H1 (cell line): Measurements from ENCODE around the gene LRRC8D. TPM values are rescaled to one million over a fixed set of nuclear protein-coding genes. Genes with fewer than 3 reads are reported as not detected.
A peak's percentile ranks its signal among the peaks of the same experiment; 100 is the strongest.

Experiments
- CTCF ChIA-PET: fragments of 300-600 bp; sonication (Branson Sonifier 250); formaldehyde crosslinking; loops from one replicate; lab custom pipeline; 2021; ENCODE audit not compliant: partially characterized antibody; lab: Charles Lee
- POLR2A ChIA-PET: fragments of 300-600 bp; sonication (Branson Sonifier 250); formaldehyde crosslinking; loops from one replicate; lab custom pipeline; 2021; ENCODE audit warnings: inconsistent platforms; ENCODE audit not compliant: partially characterized antibody; lab: Charles Lee
- DNase-seq, 2 experiments: peaks; one replicate each; pipeline versions ENCODE4 v3.0.0 to v3.0.0-alpha.2; 2010 to 2022; ENCODE audit warnings: low spot score in 2 of 2, low read depth in 1 of 2, mixed read lengths in 1 of 2
- FAIRE-seq: peaks from 2 replicates; lab custom pipeline; 2011; peaks lifted over from hg19 to GRCh38; lab: Jason Lieb, UNC
- H2AFZ ChIP-seq: 2 replicates; pipeline ENCODE4 v1.8.1; 2012; ENCODE audit warnings: low read length, inconsistent platforms
- H2AK5ac ChIP-seq: 2 replicates; pipeline ENCODE4 v1.6.1; 2013; ENCODE audit warnings: low read depth, low read length
- H2BK120ac ChIP-seq: replicated peaks from 2 replicates; pipeline ENCODE3; 2013; ENCODE audit warnings: low read depth, low read length, inconsistent platforms
- H2BK12ac ChIP-seq: 2 replicates; pipeline ENCODE4 v1.6.1; 2013; ENCODE audit warnings: low read depth, low read length
- H2BK15ac ChIP-seq: 2 replicates; pipeline ENCODE4 v1.6.1; 2013; ENCODE audit warnings: low read length
- H2BK20ac ChIP-seq: 2 replicates; pipeline ENCODE4 v1.6.1; 2013; ENCODE audit warnings: low read length
- H2BK5ac ChIP-seq: 2 replicates; pipeline ENCODE4 v1.6.1; 2013; ENCODE audit warnings: low read depth, low read length
- H3K14ac ChIP-seq: 2 replicates; pipeline ENCODE4 v1.6.1; 2013; ENCODE audit warnings: inconsistent platforms; ENCODE audit not compliant: insufficient read length
- H3K18ac ChIP-seq: 2 replicates; pipeline ENCODE4 v1.6.1; 2013; ENCODE audit warnings: low read length; ENCODE audit errors: extremely low read depth
- H3K23ac ChIP-seq: 2 replicates; pipeline ENCODE4 v1.6.1; 2013; ENCODE audit warnings: inconsistent platforms; ENCODE audit not compliant: insufficient read length
- H3K23me2 ChIP-seq: 2 replicates; pipeline ENCODE4 v1.6.1; 2013; ENCODE audit warnings: low read depth, low read length
- H3K27ac ChIP-seq: 2 replicates; pipeline ENCODE4 v1.6.1; 2011; ENCODE audit warnings: low read depth, low read length, inconsistent platforms
- H3K27me3 ChIP-seq, 4 experiments: replicated peaks in 1 of 4; 1 replicate in 1 of 4; 2 replicates in 3 of 4; pipeline versions ENCODE4 v1.6.1 to v1.8.1; 2011 to 2013; ENCODE audit warnings: low read length in 3 of 4, mild to moderate bottlenecking in 3 of 4, inconsistent platforms in 2 of 4, mixed read lengths in 2 of 4, moderate library complexity in 1 of 4; ENCODE audit not compliant: control insufficient read depth in 3 of 4, insufficient read depth in 3 of 4; ENCODE audit errors: extremely low read depth in 1 of 4
- H3K36me3 ChIP-seq, 4 experiments: 2 replicates each; pipeline versions ENCODE4 v1.6.1 to v1.8.1; 2011 to 2013; ENCODE audit warnings: mild to moderate bottlenecking in 4 of 4, low read length in 3 of 4, moderate library complexity in 2 of 4, control low read depth in 1 of 4, inconsistent platforms in 1 of 4; ENCODE audit not compliant: insufficient read depth in 4 of 4, control insufficient read depth in 2 of 4
- H3K4ac ChIP-seq: replicated peaks from 2 replicates; pipeline ENCODE3; 2013; ENCODE audit warnings: low read length, low read depth, mixed read lengths, inconsistent platforms; ENCODE audit not compliant: insufficient read length
- H3K4me1 ChIP-seq, 4 experiments: replicated peaks in 1 of 4; 1 replicate in 1 of 4; 2 replicates in 3 of 4; pipeline versions ENCODE4 v1.6.1 to v1.8.1; 2011 to 2013; ENCODE audit warnings: low read length in 3 of 4, inconsistent platforms in 2 of 4, mixed read lengths in 1 of 4; ENCODE audit not compliant: insufficient read depth in 4 of 4, control insufficient read depth in 3 of 4
- H3K4me2 ChIP-seq, 2 experiments: 2 replicates each; pipeline versions ENCODE4 v1.6.1 to v1.8.1; 2011 to 2013; ENCODE audit warnings: low read depth in 2 of 2, low read length in 2 of 2, control low read depth in 1 of 2, inconsistent platforms in 1 of 2, mild to moderate bottlenecking in 1 of 2; ENCODE audit not compliant: insufficient read depth in 1 of 2
- H3K4me3 ChIP-seq, 4 experiments: fragments of 200-600, 300-600 bp in 1 of 4; sonication (generic), shearing (Covaris generic), sonication (Bioruptor Twin) in 1 of 4; 2 replicates each; pipeline versions ENCODE4 v1.5.1 to v1.8.1; 2011 to 2016; ENCODE audit warnings: low read length in 4 of 4, low read depth in 3 of 4, control low read depth in 2 of 4, inconsistent platforms in 2 of 4, mild to moderate bottlenecking in 2 of 4, mixed read lengths in 1 of 4, moderate library complexity in 1 of 4; ENCODE audit not compliant: insufficient read depth in 2 of 4; ENCODE audit errors: extremely low read depth in 1 of 4
- H3K56ac ChIP-seq: replicated peaks from 2 replicates; pipeline ENCODE3; 2013; ENCODE audit warnings: low read depth, mild to moderate bottlenecking, mixed read lengths, low read length, inconsistent platforms; ENCODE audit not compliant: insufficient read length
- H3K79me1 ChIP-seq: 2 replicates; pipeline ENCODE4 v1.6.1; 2013; ENCODE audit warnings: low read depth, low read length, control low read depth
- H3K79me2 ChIP-seq, 2 experiments: 2 replicates each; pipeline versions ENCODE4 v1.6.1 to v1.8.1; 2012 to 2013; ENCODE audit warnings: low read length in 2 of 2, mild to moderate bottlenecking in 2 of 2, inconsistent platforms in 1 of 2; ENCODE audit not compliant: insufficient read depth in 2 of 2, control insufficient read depth in 1 of 2
- H3K9ac ChIP-seq, 4 experiments: replicated peaks in 1 of 4; 1 replicate in 1 of 4; 2 replicates in 3 of 4; pipeline versions ENCODE4 v1.6.1 to v1.8.1; 2011 to 2013; ENCODE audit warnings: low read depth in 3 of 4, low read length in 3 of 4, control low read depth in 2 of 4, mild to moderate bottlenecking in 2 of 4, moderate library complexity in 2 of 4, inconsistent platforms in 1 of 4; ENCODE audit errors: extremely low read depth in 1 of 4
- H3K9me3 ChIP-seq, 2 experiments: 2 replicates each; pipeline versions ENCODE4 v1.6.1 to v1.8.1; 2012 to 2013; ENCODE audit warnings: mild to moderate bottlenecking in 2 of 2, moderate library complexity in 2 of 2, control low read depth in 1 of 2, inconsistent platforms in 1 of 2, low read depth in 1 of 2, low read length in 1 of 2, mixed read lengths in 1 of 2; ENCODE audit not compliant: insufficient read depth in 2 of 2
- H4K20me1 ChIP-seq, 2 experiments: replicated peaks in 1 of 2; 2 replicates each; pipeline versions ENCODE3 to v1.8.1; 2011 to 2013; ENCODE audit warnings: inconsistent platforms in 2 of 2, low read length in 2 of 2, mild to moderate bottlenecking in 1 of 2; ENCODE audit not compliant: insufficient read depth in 2 of 2, control insufficient read depth in 1 of 2
- H4K5ac ChIP-seq: 2 replicates; pipeline ENCODE4 v1.6.1; 2013; ENCODE audit warnings: low read length, low read depth, mixed read lengths, inconsistent platforms; ENCODE audit not compliant: insufficient read length
- H4K8ac ChIP-seq: 2 replicates; pipeline ENCODE4 v1.8.0; 2013; ENCODE audit warnings: mild to moderate bottlenecking, moderate library complexity, low read length, inconsistent platforms; ENCODE audit not compliant: insufficient read depth; ENCODE audit errors: extremely low read depth
- H4K91ac ChIP-seq: replicated peaks from 2 replicates; pipeline ENCODE3; 2013; ENCODE audit warnings: low read length, mixed read lengths, inconsistent platforms; ENCODE audit not compliant: insufficient read length
- HDAC6 ChIP-seq: IDR thresholded peaks from one replicate; pipeline ENCODE4 v1.7.1; 2012; ENCODE audit warnings: low read depth, mild to moderate bottlenecking, inconsistent platforms, low read length, moderate library complexity
- POLR2AphosphoS5 ChIP-seq: IDR thresholded peaks from 2 replicates; pipeline ENCODE4 v1.6.1; 2011; ENCODE audit warnings: low read depth, low read length
- RBBP5 ChIP-seq: IDR thresholded peaks from 2 replicates; pipeline ENCODE4 v1.7.1; 2012; ENCODE audit warnings: low read depth, mild to moderate bottlenecking, inconsistent platforms, low read length, moderate library complexity, borderline replicate concordance
- RFX5 ChIP-seq: IDR thresholded peaks from 2 replicates; pipeline ENCODE4 v1.6.1; 2011; ENCODE audit warnings: low read depth, low read length, improper control_type of control experiment, borderline replicate concordance
- WGBS, 2 experiments: shearing (Covaris generic) in 1 of 2; methylation state at CpG; one replicate each; pipeline versions ENCODE4 v1.1.6 to v1.1.7; 2013 to 2015; ENCODE audit warnings: low lambda C conversion rate in 2 of 2, mixed read lengths in 2 of 2, inconsistent platforms in 1 of 2, low coverage in 1 of 2, missing lambda C conversion rate in 1 of 2; ENCODE audit not compliant: insufficient replicate concordance in 2 of 2, insufficient coverage in 1 of 2, insufficient read length in 1 of 2; ENCODE audit errors: extremely low coverage in 1 of 2, missing lambda C conversion rate in 1 of 2; 5-methylcytosine and 5-hydroxymethylcytosine counted together
- polyA plus RNA-seq, 7 experiments: library from polyadenylated mRNA; depleted of rRNA in 3 of 7; stranded (reverse) in 5 of 7; unstranded in 2 of 7; fragments of >200 nt in 5 of 7; fragments of 200-250 nt in 2 of 7; gene quantifications; 1 replicate in 5 of 7; 2 replicates in 1 of 7; 4 replicates in 1 of 7; pipeline versions ENCODE4 v1.2.1 to v1.2.3, GENCODE V29; 2011 to 2013; ENCODE audit warnings: missing spikeins in 2 of 7, mixed read lengths in 2 of 7
- total RNA-seq: library from RNA; stranded (reverse); fragmentation: NEBNext Ultra II Directional; extraction: Animal tissue kit (Norgen Biotek cat#: 25700); gene quantifications from 2 replicates; pipeline ENCODE4 v1.2.1, GENCODE V29; 2021
- TF ChIP-seq, protein P1 (sequence below): IDR thresholded peaks from 2 replicates; pipeline ENCODE4 v1.6.1; 2012; ENCODE audit warnings: inconsistent platforms

Gene LRRC8D
- total and polyA plus RNA-seq, 2 of the 8 experiments (the other 6 are each of a cell fraction or from before 2014, with no cell fraction given): 42.0 to 58.5 TPM

GRCh38 chr1:89907727-89908212 lies 86.9 kb downstream of the LRRC8D start:
- DNase-seq (no peak), FAIRE-seq (no peak)
- CTCF ChIA-PET: interaction anchor here (1.1 to 2.3 kb wide), 2 partner anchors 68 to 102 kb away, joined by 3 to 6 read pairs; no protein-coding TSS in a partner anchor
- Histone ChIP-seq H3K36me3 (no peaks in the 10 kb centered on the region), H2BK20ac (no peak overlapping the region), H2BK15ac (no peak overlapping the region), H2BK12ac (peak overlapping the region; percentile 62), H3K56ac (no peak overlapping the region), H3K9me3 (no peaks in the 10 kb centered on the region), H3K18ac (no peak overlapping the region), H3K27ac (no peak overlapping the region), H4K5ac (peak overlapping the region; percentile 9), H3K79me2 (peaks cover 0 to 45% of the 10 kb centered on the region in 2 experiments; a peak in 3 of 4 replicates), H3K27me3 (no peaks in the 10 kb centered on the region), H3K4me3 (no peak overlapping the region), H3K4me1 (peaks cover 11 to 37% (median 31%) of the 10 kb centered on the region in 4 experiments; a peak in 6 of 7 replicates), H3K14ac (no peak overlapping the region), H3K9ac (no peak overlapping the region), H4K91ac (no peak overlapping the region), H2AK5ac (no peak overlapping the region), H3K23ac (no peak overlapping the region), H3K4ac (no peak overlapping the region), H2AFZ (no peak overlapping the region), H3K23me2 (no peaks in the 10 kb centered on the region), H4K20me1 (no peaks in the 10 kb centered on the region), H3K4me2 (no peak overlapping the region), H2BK5ac (no peak overlapping the region; the same call in 1 of the 2 replicates), H4K8ac (no peak overlapping the region), H3K79me1 (peaks cover 2% of the 10 kb centered on the region; the same call in 1 of the 2 replicates), H2BK120ac (peak overlapping the region; percentile 21)
- TF ChIP-seq RFX5 (no peak), RBBP5 (no peak), POLR2AphosphoS5 (no peak), HDAC6 (no peak)
- TF ChIP-seq, protein P1, sequence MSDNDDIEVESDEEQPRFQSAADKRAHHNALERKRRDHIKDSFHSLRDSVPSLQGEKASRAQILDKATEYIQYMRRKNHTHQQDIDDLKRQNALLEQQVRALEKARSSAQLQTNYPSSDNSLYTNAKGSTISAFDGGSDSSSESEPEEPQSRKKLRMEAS: no peak
- WGBS, 2 experiments: 93% methylated on average over 2 of the region's 2 CpGs; no CpG with 5 or more reads in 1 of the 2 experiments
- POLR2A ChIA-PET: no interaction called here
